ENCODE results near the gene POPDC2.

POPDC2 gene

DNA sequence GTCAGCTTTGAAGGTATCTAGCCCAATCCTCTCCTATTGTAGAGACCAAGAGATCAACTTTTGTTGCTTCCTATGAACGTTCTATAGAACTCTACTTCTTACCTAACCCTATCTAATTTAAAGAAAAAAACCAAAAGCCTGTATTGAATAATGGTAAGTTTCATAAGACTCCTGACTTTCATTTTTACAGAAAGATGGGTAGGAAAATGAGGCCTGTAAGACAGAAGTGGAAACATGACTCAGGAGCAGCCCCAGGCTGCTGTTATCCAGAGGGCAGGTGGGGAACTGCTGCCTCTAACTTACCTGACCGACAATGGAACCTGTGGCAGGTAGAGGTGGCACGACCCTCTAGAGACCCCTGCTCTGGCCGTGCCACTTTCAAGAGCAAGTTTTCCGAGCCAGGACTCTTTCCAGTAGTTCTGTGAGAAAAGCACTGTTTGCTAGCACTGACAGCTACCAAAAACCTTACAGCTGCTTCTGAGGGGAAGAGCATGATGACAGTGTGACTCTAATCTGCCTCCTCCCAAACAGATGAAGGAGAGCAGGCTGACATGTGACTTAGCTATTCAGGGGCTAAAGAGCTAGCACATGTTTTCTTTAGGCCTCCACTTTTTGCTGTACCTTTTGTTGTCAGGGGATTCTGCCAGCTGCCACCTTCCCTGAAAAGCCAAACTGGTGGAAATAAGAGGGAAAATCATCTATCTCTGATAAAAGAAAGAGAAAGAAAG lies 17.5 kb downstream of the POPDC2 start:
- peak overlapping the region; percentile 51 for H3K27ac Mint-ChIP-seq
- no peaks in the 10 kb centered on the region for H3K27me3 Mint-ChIP-seq
- no peak overlapping the region for H3K4me3 Mint-ChIP-seq
- intact Hi-C loops (cut with micrococcal nuclease) = no loop called here
- peaks cover under 1% of the 10 kb centered on the region for H3K36me3 Mint-ChIP-seq (ENCODE audit: low read depth)
- H3K4me1 Mint-ChIP-seq (ENCODE audit: low read depth) = peaks cover 45% of the 10 kb centered on the region
- no peaks in the 10 kb centered on the region for H3K9me3 Mint-ChIP-seq

DNA sequence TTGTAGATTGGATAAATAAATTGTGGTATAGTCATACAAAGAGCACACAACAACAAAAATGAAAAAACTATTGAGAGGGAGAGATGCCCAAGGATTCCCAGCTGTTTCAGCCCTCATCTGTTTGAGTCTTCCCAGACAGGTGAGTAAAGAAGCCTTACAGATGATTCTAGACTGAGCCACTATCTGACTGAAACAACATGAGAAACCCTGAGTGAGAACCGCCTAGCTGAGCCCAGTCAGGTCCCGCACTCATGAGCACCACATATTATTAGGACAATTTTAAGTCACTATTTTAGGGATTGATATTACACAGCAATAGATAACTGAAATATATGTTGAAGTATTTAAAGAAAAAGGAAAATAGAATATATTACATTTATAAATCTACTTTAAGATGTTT lies 19.0 kb downstream of the POPDC2 start:
- H3K27ac Mint-ChIP-seq = no peak overlapping the region
- H3K4me1 Mint-ChIP-seq (ENCODE audit: low read depth) = peaks cover 56% of the 10 kb centered on the region
- H3K36me3 Mint-ChIP-seq (ENCODE audit: low read depth) = no peaks in the 10 kb centered on the region
- no peak overlapping the region for H3K4me3 Mint-ChIP-seq
- H3K27me3 Mint-ChIP-seq = no peaks in the 10 kb centered on the region
- no peaks in the 10 kb centered on the region for H3K9me3 Mint-ChIP-seq
- intact Hi-C loops (cut with micrococcal nuclease) = no loop called here

DNA sequence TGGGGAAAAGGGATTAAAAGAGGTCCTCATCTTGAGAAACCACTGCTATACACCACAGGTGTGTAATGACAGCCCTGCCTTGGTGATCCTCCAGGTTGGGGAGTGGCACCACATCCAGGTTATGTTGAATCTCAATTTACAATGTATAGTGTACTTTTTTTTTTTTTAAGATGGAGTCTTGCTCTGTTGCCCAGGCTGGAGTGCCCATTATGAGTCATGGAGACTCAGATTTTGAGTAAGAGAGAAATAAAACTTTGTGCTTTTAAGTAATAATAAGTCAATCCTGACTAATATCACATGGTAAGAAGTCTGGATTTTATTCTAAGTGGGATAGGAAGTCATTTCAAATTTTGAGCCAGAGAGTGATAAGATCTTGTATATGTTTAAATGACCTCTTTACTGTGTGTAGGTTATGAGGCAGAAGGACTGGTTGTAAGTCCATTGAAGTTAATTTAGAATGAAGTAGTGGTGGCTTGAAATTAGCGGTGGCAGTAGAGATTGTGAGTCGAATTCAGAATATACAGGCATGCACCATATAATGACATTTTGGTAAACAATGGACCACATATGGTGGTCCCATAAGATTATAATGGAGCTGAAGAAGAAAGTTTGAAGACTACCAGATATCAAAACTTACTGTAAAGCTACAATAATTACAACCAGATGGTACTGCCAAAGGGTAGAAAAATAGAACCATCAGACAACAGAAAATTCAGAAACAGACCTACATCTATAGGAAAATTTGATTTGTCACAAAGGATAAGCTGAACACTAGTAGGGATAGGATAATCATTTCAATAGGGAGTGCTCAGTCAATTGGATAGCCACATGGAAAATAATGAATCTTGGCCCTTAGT lies 20.7 kb downstream of the POPDC2 start:
- no peaks in the 10 kb centered on the region for H3K27me3 Mint-ChIP-seq
- peak overlapping the region; percentile 99 for H3K27ac Mint-ChIP-seq
- no peak overlapping the region for H3K4me3 Mint-ChIP-seq
- H3K36me3 Mint-ChIP-seq (ENCODE audit: low read depth) = no peaks in the 10 kb centered on the region
- no peaks in the 10 kb centered on the region for H3K9me3 Mint-ChIP-seq
- intact Hi-C loops (cut with micrococcal nuclease) = loop anchor here (2.0 to 5.0 kb wide), 3 partner anchors 19 to 51 kb away; partner anchors contain the start of gene COX17
- peaks cover 67% of the 10 kb centered on the region for H3K4me1 Mint-ChIP-seq (ENCODE audit: low read depth)

DNA sequence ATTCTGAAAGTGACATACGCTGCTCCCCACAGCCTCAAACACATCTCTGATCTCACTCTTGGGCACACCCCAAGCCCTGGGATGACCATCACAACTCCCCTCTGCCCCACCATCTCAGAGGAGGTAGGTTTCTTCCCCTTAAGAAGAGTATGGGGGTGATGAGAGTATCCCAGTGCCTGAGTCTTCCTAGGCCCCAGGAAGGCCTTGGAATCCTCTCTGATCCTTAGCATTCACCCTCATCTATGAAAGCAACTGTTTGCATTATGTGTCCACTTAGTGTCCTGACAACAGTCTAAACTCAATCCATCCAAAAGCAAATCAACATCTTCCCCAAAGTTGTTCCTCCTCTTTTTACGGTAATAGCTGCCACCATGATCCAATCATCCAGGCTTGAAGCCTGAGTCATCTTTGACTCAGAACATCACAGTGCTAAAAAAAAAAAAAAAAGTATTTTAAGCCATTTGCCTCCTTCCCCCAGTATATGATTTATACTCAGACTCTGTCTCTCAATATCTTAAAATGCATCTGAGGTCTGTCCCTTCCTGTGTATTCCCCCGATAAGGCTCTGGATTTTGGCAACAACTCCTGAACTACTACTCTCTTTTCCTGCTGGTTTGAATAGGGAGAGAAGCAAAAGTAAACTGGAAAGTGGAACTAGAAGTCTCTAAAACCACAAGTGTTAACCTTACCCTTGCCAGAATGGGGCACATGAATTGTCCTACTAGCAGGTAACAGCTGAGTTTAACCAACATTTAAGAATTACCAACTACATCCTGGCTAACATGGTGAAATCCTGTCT lies 22.5 kb downstream of the POPDC2 start:
- Mint-ChIP-seq H3K27ac (peak overlapping the region; percentile 99), H3K4me3 (peak overlapping the region; percentile 64), H3K27me3 (no peaks in the 10 kb centered on the region), H3K4me1 (ENCODE audit: low read depth) (peaks cover 75% of the 10 kb centered on the region), H3K9me3 (no peaks in the 10 kb centered on the region), H3K36me3 (ENCODE audit: low read depth) (no peaks in the 10 kb centered on the region)
- intact Hi-C loops (cut with micrococcal nuclease) = loop anchor here (1.0 to 5.0 kb wide), 4 partner anchors 9 to 49 kb away; partner anchors contain the start of gene COX17

DNA sequence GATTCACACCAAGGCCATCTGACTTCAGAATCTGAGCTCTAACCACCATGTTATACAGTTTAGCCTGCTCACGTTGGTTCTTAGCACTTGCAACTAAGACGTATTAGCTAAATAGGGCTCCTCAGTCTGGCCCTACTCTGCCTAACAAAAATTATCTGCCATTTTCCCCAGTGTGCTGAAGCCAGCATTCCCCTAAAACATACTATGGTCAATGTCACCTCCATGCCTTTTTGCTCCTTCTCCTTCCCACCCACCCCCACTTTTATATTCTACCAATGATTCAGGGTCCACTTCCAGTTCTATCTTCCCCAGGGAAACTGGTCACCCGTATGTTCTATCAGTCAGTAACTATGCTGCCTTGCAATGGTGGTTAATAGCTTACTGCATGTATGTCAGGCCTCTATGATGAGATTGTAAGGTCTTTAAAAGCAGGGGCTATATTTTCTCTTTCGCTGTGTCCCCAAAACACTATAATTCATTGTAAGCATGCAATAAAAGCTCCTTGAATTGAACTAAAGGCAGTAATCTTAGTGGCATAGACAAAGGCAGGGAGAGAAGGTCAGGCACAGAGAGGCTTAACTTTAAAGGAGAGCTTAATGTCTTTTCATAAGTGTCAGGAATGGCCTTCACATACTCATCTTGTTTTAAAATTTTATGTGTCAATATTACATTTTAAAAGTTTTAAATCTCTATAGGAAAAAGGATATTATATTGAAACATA lies 23.3 kb downstream of the POPDC2 start:
- intact Hi-C loops (cut with micrococcal nuclease) = loop anchor here (5.0 kb wide), 1 partner anchor 40 kb away; the partner anchor contains the start of gene COX17
- H3K9me3 Mint-ChIP-seq = no peaks in the 10 kb centered on the region
- peak overlapping the region; percentile 99 for H3K27ac Mint-ChIP-seq
- H3K27me3 Mint-ChIP-seq = no peaks in the 10 kb centered on the region
- no peak overlapping the region for H3K4me3 Mint-ChIP-seq
- H3K36me3 Mint-ChIP-seq (ENCODE audit: low read depth) = no peaks in the 10 kb centered on the region
- peaks cover 75% of the 10 kb centered on the region for H3K4me1 Mint-ChIP-seq (ENCODE audit: low read depth)

DNA sequence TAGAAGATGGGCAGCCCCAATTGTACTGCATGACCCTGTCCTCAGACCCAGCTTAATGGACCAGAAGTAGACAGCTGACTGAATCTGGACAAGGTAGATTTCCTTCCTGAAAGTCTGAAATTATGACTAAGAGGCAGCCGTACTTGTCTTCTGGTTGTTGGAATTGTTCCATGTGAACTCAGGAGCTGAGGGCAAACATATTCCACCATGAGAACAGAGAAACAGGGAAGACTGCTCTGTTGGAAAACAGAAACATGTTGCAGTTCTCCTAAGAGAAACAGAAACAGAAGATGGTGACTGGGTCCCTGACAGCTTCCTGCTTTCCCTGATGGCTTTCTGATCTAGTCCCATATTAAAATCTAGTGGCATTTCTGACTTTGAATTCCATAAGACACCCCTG lies 24.1 kb downstream of the POPDC2 start:
- no peaks in the 10 kb centered on the region for H3K9me3 Mint-ChIP-seq
- no peaks in the 10 kb centered on the region for H3K27me3 Mint-ChIP-seq
- peaks cover 78% of the 10 kb centered on the region for H3K4me1 Mint-ChIP-seq (ENCODE audit: low read depth)
- peak overlapping the region; percentile 99 for H3K27ac Mint-ChIP-seq
- no peaks in the 10 kb centered on the region for H3K36me3 Mint-ChIP-seq (ENCODE audit: low read depth)
- intact Hi-C loops (cut with micrococcal nuclease) = loop anchor here (5.0 kb wide), 1 partner anchor 41 kb away; the partner anchor contains the start of gene COX17
- H3K4me3 Mint-ChIP-seq = no peak overlapping the region

DNA sequence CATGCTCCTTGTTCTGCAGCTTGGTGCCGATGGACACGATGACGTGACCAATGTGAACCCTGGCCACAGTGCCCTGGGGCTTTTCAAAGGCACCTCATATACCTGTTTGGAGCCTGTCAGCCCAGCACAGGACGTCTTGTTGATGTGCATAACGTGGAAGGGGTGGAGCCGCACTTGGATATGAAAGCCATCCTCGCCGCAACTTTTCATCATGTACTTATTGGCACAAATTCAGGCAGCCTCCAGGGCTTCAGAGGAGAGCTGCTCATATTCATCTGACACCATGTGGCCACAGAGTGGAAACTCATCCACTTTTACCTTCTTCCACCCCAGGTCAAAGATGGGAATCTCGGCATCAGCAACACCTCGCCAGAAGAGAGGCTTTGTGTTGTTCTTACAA lies 24.7 kb downstream of the POPDC2 start:
- Mint-ChIP-seq H3K4me1 (ENCODE audit: low read depth) (peaks cover 82% of the 10 kb centered on the region), H3K36me3 (ENCODE audit: low read depth) (no peaks in the 10 kb centered on the region), H3K9me3 (no peaks in the 10 kb centered on the region), H3K27ac (no peak overlapping the region), H3K27me3 (no peaks in the 10 kb centered on the region), H3K4me3 (no peak overlapping the region)
- intact Hi-C loops (cut with micrococcal nuclease) = loop anchor here (5.0 kb wide), 1 partner anchor 42 kb away; the partner anchor contains the start of gene COX17

DNA sequence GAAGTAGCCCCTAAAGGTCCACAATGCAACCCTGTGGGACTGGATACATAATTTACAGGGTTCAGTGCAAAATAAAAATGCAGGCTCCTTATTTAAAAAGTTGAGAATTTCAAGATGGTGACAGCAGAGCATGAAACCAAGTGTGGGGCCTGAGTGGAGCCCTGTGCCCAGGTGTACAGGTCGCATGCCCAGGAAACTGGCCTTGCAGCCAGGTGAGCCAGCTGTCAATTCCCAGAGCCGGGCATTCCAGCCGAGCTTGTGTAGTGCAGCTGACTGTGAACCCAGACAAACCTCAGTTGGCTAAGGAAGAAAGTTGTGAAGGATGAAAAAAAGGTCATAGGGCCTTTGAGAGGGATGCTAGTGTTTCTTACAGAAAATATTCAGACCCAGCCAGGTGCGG lies 27.6 kb downstream of the POPDC2 start:
- no peak overlapping the region for H3K4me3 Mint-ChIP-seq
- H3K27me3 Mint-ChIP-seq = no peaks in the 10 kb centered on the region
- peaks cover 86% of the 10 kb centered on the region for H3K4me1 Mint-ChIP-seq (ENCODE audit: low read depth)
- no peaks in the 10 kb centered on the region for H3K36me3 Mint-ChIP-seq (ENCODE audit: low read depth)
- H3K27ac Mint-ChIP-seq = no peak overlapping the region
- H3K9me3 Mint-ChIP-seq = no peaks in the 10 kb centered on the region
- intact Hi-C loops (cut with micrococcal nuclease) = no loop called here

DNA sequence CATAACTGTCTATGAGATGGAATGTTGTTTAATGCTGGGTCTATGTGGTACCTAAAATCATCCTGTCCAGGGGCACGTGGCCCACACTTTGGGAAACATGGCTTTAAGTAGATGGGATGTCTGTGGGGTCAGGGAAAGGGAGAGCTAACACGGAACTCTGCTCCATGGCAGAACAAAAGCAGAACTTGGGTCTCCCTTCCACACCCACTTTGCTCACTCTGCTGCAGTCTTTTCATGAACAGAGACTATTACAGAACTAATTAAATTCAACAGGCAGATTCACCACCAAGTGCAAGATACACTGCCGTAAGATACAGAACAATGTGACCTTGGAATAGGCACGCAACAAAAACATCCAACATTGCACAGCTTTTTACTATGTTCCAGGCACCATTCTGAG lies 28.2 kb downstream of the POPDC2 start:
- H3K4me3 Mint-ChIP-seq = no peak overlapping the region
- H3K9me3 Mint-ChIP-seq = no peaks in the 10 kb centered on the region
- H3K36me3 Mint-ChIP-seq (ENCODE audit: low read depth) = no peaks in the 10 kb centered on the region
- intact Hi-C loops (cut with micrococcal nuclease) = no loop called here
- H3K4me1 Mint-ChIP-seq (ENCODE audit: low read depth) = peaks cover 86% of the 10 kb centered on the region
- H3K27ac Mint-ChIP-seq = peak overlapping the region; percentile 69
- no peaks in the 10 kb centered on the region for H3K27me3 Mint-ChIP-seq

DNA sequence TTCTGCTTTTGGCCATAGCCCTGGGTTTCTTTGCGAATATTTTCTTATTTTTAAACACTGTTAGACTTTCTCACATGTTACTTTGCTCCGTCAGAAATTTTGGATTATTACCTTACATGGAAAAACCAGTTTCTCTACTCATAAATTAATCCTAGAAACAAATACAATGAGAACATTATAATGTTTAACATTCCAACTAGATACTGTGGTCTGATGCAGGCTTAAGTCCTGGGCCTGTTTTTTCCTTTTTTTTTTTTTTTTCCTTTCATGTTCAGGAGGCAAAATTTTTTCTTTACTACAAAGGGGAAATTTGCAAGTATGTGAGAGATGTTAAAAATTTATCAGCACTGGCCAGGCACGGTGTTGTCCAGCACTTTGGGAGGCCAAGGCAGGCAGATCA lies 28.9 kb downstream of the POPDC2 start:
- H3K27ac Mint-ChIP-seq = peak overlapping the region; percentile 69
- H3K4me3 Mint-ChIP-seq = no peak overlapping the region
- intact Hi-C loops (cut with micrococcal nuclease) = no loop called here

DNA sequence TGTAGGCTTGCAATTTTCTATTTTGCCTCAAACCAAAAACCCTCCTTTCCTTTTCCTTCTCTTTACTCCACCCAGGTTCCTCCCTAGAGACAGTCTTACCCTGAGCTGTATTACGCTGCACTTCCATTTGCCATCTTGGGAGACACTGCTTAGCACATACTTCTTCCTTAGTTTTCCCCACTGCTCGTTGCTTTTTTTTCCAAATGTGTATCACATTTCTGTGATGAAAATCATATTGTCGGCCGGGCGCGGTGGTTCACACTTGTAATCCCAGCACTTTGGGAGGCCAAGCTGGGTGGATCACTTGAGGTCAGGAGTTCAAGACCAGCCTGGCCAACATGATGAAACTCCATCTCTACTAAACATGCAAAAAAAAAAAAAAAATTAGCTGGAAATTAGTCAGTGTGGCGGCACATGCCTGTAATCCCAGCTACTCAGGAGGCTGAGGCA lies 29.5 kb downstream of the POPDC2 start:
- Mint-ChIP-seq H3K4me3 (no peak overlapping the region), H3K36me3 (ENCODE audit: low read depth) (no peaks in the 10 kb centered on the region), H3K27ac (peak overlapping the region; percentile 56), H3K27me3 (no peaks in the 10 kb centered on the region), H3K9me3 (no peaks in the 10 kb centered on the region), H3K4me1 (ENCODE audit: low read depth) (peaks cover 86% of the 10 kb centered on the region)
- intact Hi-C loops (cut with micrococcal nuclease) = no loop called here

More for the DNA sequence above, 28.9 kb downstream of the POPDC2 start:
- H3K9me3 Mint-ChIP-seq = no peaks in the 10 kb centered on the region
- peaks cover 86% of the 10 kb centered on the region for H3K4me1 Mint-ChIP-seq (ENCODE audit: low read depth)
- no peaks in the 10 kb centered on the region for H3K27me3 Mint-ChIP-seq
- H3K36me3 Mint-ChIP-seq (ENCODE audit: low read depth) = no peaks in the 10 kb centered on the region

DNA sequence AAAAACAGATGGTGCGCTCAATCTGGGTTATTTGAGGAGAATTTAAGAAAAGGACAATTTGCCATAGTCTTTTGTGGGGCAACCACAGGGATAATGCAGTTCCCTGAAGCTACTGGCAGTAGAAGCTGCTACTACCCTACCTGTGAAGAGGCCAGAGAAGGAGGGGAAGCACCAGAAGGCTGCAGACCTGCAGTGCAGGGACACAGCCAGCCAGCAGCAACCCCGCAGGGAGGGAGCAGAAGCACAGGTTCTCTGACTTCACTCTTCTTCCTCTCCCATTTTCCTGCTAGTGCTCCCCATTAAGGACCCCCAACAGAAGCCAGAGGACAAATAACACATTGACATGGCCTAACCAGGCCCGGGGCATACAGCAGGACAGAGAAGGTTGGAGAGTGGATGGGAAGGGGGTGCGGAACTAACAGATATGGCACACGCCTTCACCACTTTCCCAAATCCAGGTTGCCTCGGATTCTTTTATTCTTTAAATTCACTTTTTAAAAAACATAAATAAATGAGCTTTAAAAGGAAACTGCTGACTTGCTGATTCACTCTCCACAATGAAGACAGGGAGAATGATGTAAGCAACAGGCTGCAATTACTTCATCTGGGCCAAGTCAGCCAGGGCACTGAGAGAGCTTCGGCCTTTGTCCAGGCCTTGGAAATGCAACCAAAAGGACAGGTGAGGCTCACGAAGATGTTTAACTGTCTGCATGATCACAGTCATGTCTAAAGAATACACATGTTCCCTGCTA lies 30.1 kb downstream of the POPDC2 start:
- Mint-ChIP-seq H3K27me3 (peaks cover 2% of the 10 kb centered on the region), H3K36me3 (ENCODE audit: low read depth) (no peaks in the 10 kb centered on the region), H3K27ac (peak overlapping the region; percentile 56), H3K9me3 (no peaks in the 10 kb centered on the region), H3K4me1 (ENCODE audit: low read depth) (peaks cover 87% of the 10 kb centered on the region), H3K4me3 (no peak overlapping the region)
- intact Hi-C loops (cut with micrococcal nuclease) = no loop called here
